K562 (cell line): Measurements from ENCODE around the gene FAM149B1. TPM values are rescaled to one million over a fixed set of nuclear protein-coding genes. Genes with fewer than 3 reads are reported as not detected.

Source experiments
- ATAC-seq: fragments of 200-7000 bp; cut with Tn5 transposase; 3 replicates; pipeline ENCODE4 v1.9.1; 2020; ENCODE audit warnings: moderate library complexity
- BruUV-seq: library from RNA; stranded (reverse); fragments of 400-500 nt; replicated peaks from 2 replicates; lab custom pipeline; 2021; lab: Mats Ljungman, UMichigan
- CTCF ChIA-PET: fragments of 300-600 bp; formaldehyde crosslinking; extraction: SDS; loops from one replicate; lab custom pipeline; 2021; ENCODE audit warnings: low intra/inter-chr PET ratio; lab: Yijun Ruan, JAX
- POLR2A ChIA-PET: fragments of 300-600, 350-650 bp; sonication (Branson Sonifier 250); formaldehyde crosslinking; extraction: SDS; loops from one replicate; lab custom pipeline; 2021; ENCODE audit warnings: antibody characterized with exemption, inconsistent platforms; lab: Yijun Ruan, JAX
- DNase-seq, 4 experiments: peaks; one replicate each; pipeline versions ENCODE4 v3.0.0 to v3.0.0-alpha.2; 2011 to 2018; ENCODE audit warnings: low spot score in 3 of 4, mixed read lengths in 3 of 4; ENCODE audit errors: extremely low read depth in 1 of 4
- FAIRE-seq: peaks from 2 replicates; lab custom pipeline; 2011; peaks lifted over from hg19 to GRCh38; lab: Jason Lieb, UNC
- H2AFZ ChIP-seq: 2 replicates; pipeline ENCODE4 v1.6.0; 2011; ENCODE audit warnings: low read depth, low read length, control low read depth, inconsistent platforms
- H3K27ac ChIP-seq: fragments of 200-600 bp; 3 replicates; pipeline ENCODE4 v1.8.0; 2011; ENCODE audit warnings: low read depth, mild to moderate bottlenecking, control low read depth, inconsistent platforms, low read length, moderate library complexity, mixed read lengths; ENCODE audit errors: extremely low read depth
- H3K27me3 ChIP-seq, 2 experiments: fragments of 300-600 bp in 1 of 2; 2 replicates in 1 of 2; 3 replicates in 1 of 2; pipeline versions ENCODE4 v1.6.0 to v1.8.0; 2011; ENCODE audit warnings: inconsistent platforms in 2 of 2, low read length in 2 of 2, mild to moderate bottlenecking in 1 of 2, mixed read lengths in 1 of 2, moderate library complexity in 1 of 2; ENCODE audit not compliant: control insufficient read depth in 2 of 2, insufficient read depth in 2 of 2
- H3K36me3 ChIP-seq: fragments of 300-600 bp; 3 replicates; pipeline ENCODE4 v1.8.0; 2011; ENCODE audit warnings: mild to moderate bottlenecking, low read length, inconsistent platforms; ENCODE audit not compliant: control insufficient read depth, insufficient read depth
- H3K4me1 ChIP-seq, 2 experiments: fragments of 200-600 bp in 1 of 2; replicated peaks in 1 of 2; 2 replicates in 1 of 2; 3 replicates in 1 of 2; pipeline versions ENCODE4 v1.5.1 to v1.8.0; 2011; ENCODE audit warnings: inconsistent platforms in 2 of 2, low read length in 2 of 2, mild to moderate bottlenecking in 1 of 2, mixed read lengths in 1 of 2, moderate library complexity in 1 of 2; ENCODE audit not compliant: control insufficient read depth in 2 of 2, insufficient read depth in 2 of 2
- H3K4me2 ChIP-seq: 2 replicates; pipeline ENCODE4 v1.6.1; 2011; ENCODE audit warnings: low read length, control low read depth, inconsistent platforms, mixed read lengths; ENCODE audit not compliant: insufficient read depth
- H3K4me3 ChIP-seq: fragments of 200-600 bp; sonication (generic), shearing (Covaris generic); 2 replicates; pipeline ENCODE4 v1.5.1; 2016; ENCODE audit warnings: control low read depth, inconsistent platforms
- H3K79me2 ChIP-seq: fragments of 200-600 bp; 3 replicates; pipeline ENCODE4 v1.8.0; 2011; ENCODE audit warnings: low read length, inconsistent platforms; ENCODE audit not compliant: control insufficient read depth, insufficient read depth
- H3K9ac ChIP-seq, 2 experiments: 2 replicates each; pipeline versions ENCODE4 v1.6.0 to v1.6.1; 2011; ENCODE audit warnings: low read depth in 2 of 2, low read length in 2 of 2, control low read depth in 1 of 2, inconsistent platforms in 1 of 2, mild to moderate bottlenecking in 1 of 2, mixed read lengths in 1 of 2; ENCODE audit not compliant: insufficient read depth in 1 of 2
- H3K9me1 ChIP-seq: one replicate; pipeline ENCODE4 v1.6.0; 2011; ENCODE audit warnings: inconsistent platforms, mild to moderate bottlenecking, low read length, moderate library complexity; ENCODE audit not compliant: control insufficient read depth, insufficient read depth
- H3K9me3 ChIP-seq: replicated peaks from 2 replicates; pipeline ENCODE4 v1.5.1; 2011; ENCODE audit warnings: low read depth, low read length, inconsistent platforms; ENCODE audit not compliant: control insufficient read depth, insufficient read depth
- H4K20me1 ChIP-seq: replicated peaks from 2 replicates; pipeline ENCODE4 v1.6.1; 2011; ENCODE audit warnings: low read length, inconsistent platforms, mixed read lengths; ENCODE audit not compliant: control insufficient read depth, insufficient read depth
- ELF2 ChIP-seq: fragments of 250-450 bp; sonication (Bioruptor Pico); IDR thresholded peaks from 2 replicates; pipeline ENCODE4 v1.5.0; 2021; ENCODE audit warnings: mild to moderate bottlenecking
- EP400 ChIP-seq: fragments of 450-650 bp; IDR thresholded peaks from 2 replicates; pipeline ENCODE4 v1.6.1; 2017; ENCODE audit warnings: antibody characterized with exemption, mild to moderate bottlenecking, moderate library complexity
- FOS ChIP-seq: IDR thresholded peaks from 3 replicates; pipeline ENCODE4 v1.6.1; 2011; ENCODE audit not compliant: insufficient read length; ENCODE audit errors: extremely low read depth
- KLF16 ChIP-seq: IDR thresholded peaks from 2 replicates; pipeline ENCODE4 v1.6.1; 2016; ENCODE audit warnings: antibody characterized with exemption
- MAZ ChIP-seq, 2 experiments: fragments of 450-650 bp in 1 of 2; sonication (generic) in 1 of 2; formaldehyde crosslinking; IDR thresholded peaks in 1 of 2; conservative IDR thresholded peaks in 1 of 2; 2 replicates each; pipeline versions ENCODE4 v1.4.0 to v1.5.0; 2020; ENCODE audit warnings: mild to moderate bottlenecking in 1 of 2, missing genetic modification reagents in 1 of 2
- RAD21 ChIP-seq, 2 experiments: fragments of 250-450 bp in 1 of 2; fragments of 450-650 bp in 1 of 2; sonication (Bioruptor Pico) in 1 of 2; formaldehyde crosslinking in 1 of 2; IDR thresholded peaks in 1 of 2; conservative IDR thresholded peaks in 1 of 2; 2 replicates each; pipeline versions ENCODE4 v1.4.0 to v1.8.0; 2020 to 2022; ENCODE audit warnings: mild to moderate bottlenecking in 2 of 2, moderate library complexity in 1 of 2
- WGBS: fragments of 100-300 bp; shearing (Covaris generic); methylation state at CpG from one replicate; pipeline ENCODE4 v1.1.6; 2016; ENCODE audit warnings: low coverage, mixed read lengths; ENCODE audit not compliant: insufficient coverage; ENCODE audit errors: missing lambda C conversion rate; 5-methylcytosine and 5-hydroxymethylcytosine counted together
- in situ Hi-C: fragments of 300-500 bp; cut with MboI; formaldehyde crosslinking; loops from 4 replicates; pipeline ENCODE4 v1.15.0; 2018; ENCODE audit warnings: inconsistent platforms, mixed read lengths
- intact Hi-C: fragments of 100-400 bp; cut with micrococcal nuclease; formaldehyde crosslinking; loops from 2 replicates; pipeline ENCODE4 v1.14.2; 2022
- polyA plus RNA-seq, 8 experiments: library from polyadenylated mRNA; depleted of rRNA in 4 of 8; stranded (reverse) in 5 of 8; unstranded in 3 of 8; fragments of >200 nt; fragmentation: Nextera tagmentation in 2 of 8; fragmentation: Illumina TruSeq in 1 of 8; extraction: Ambion mirVana in 2 of 8; extraction: Trizol in 1 of 8; gene quantifications; 2 replicates each; pipeline versions ENCODE4 v1.2.1 to v1.2.3, GENCODE V29; 2011 to 2014; ENCODE audit warnings: inconsistent platforms in 1 of 8, missing spikeins in 1 of 8
- total RNA-seq, 7 experiments: library from RNA; depleted of rRNA in 6 of 7; stranded (reverse); fragments of >200 nt in 6 of 7; fragmentation: Illumina TruSeq in 2 of 7; extraction: Trizol in 2 of 7; gene quantifications; 2 replicates each; pipeline versions ENCODE4 v1.2.1 to v1.2.3, GENCODE V29; 2011 to 2021; ENCODE audit warnings: low replicate concordance in 1 of 7
- TF ChIP-seq, protein P1 (sequence below): fragments of 450-650 bp; IDR thresholded peaks from 2 replicates; pipeline ENCODE4 v1.6.1; 2016; ENCODE audit warnings: mild to moderate bottlenecking
- TF ChIP-seq, protein P2 (sequence below), 2 experiments: fragments of 450-650 bp; conservative IDR thresholded peaks; 2 replicates each; pipeline ENCODE4 v1.6.1; 2017; ENCODE audit warnings: mild to moderate bottlenecking in 2 of 2, moderate library complexity in 2 of 2
- TF ChIP-seq, protein P3 (sequence below), 2 experiments: fragments of 450-650 bp in 1 of 2; sonication (generic) in 1 of 2; formaldehyde crosslinking; conservative IDR thresholded peaks; 2 replicates each; pipeline versions ENCODE4 v1.4.0 to v1.8.1; 2020 to 2022; ENCODE audit warnings: mild to moderate bottlenecking in 1 of 2, missing genetic modification reagents in 1 of 2
- TF ChIP-seq, protein P4 (sequence below): fragments of 200-800 bp; sonication (Bioruptor generic); IDR thresholded peaks from 2 replicates; pipeline ENCODE4 v1.6.1; 2017; ENCODE audit warnings: missing genetic modification characterization, missing compliant biosample characterization
- TF ChIP-seq, protein P5 (sequence below): fragments of 450-650 bp; formaldehyde crosslinking; IDR thresholded peaks from 2 replicates; pipeline ENCODE4 v1.4.0; 2020; ENCODE audit warnings: mild to moderate bottlenecking, moderate library complexity

The FAM149B1 gene
- total and polyA plus RNA-seq, 9 of the 15 experiments (the other 6 are each of a cell fraction or from before 2014, with no cell fraction given), result 4.2 to 18.5 (median 9.3) TPM

DNA sequence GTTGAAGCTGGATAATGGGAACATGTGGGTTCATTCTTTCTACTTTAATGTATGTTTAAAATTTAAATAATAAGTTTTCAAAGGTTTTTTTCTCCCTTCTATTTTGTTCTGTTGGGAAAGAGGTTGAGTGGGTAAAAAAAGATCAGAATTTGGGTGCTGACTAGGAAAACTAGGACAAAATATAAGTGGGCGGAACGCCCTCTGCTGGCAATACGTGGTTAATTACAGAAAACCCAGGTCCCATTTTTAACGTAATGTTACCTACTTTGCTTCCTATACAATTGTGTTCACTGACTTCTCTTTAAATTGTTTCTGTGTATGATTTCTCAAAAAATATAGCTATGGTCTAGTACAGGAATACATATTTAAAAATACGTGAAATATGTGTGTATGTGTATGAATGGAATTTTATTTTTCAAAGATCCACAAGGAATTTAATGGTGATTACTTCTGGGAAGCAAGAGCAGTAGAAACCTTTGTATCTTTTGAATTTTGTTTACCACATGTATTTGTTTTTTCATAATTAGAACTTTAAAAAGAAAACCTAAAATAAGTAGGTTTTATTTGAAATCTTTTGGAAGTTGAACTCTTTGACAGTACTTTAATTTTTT is 8.8 kb upstream of the FAM149B1 start:
- Histone ChIP-seq H3K79me2 (peaks cover 49% of the 10 kb centered on the region), H2AFZ (no peak overlapping the region), H3K9me1 (no peaks in the 10 kb centered on the region), H3K9ac (no peak overlapping the region), H3K36me3 (peaks cover 72% of the 10 kb centered on the region), H3K27ac (peak overlapping the region; percentile 1; the same call in 1 of the 3 replicates), H3K4me1 (no peaks in the 10 kb centered on the region; a peak in 1 of 5 replicates), H3K9me3 (no peaks in the 10 kb centered on the region), H3K4me2 (no peak overlapping the region), H3K4me3 (no peak overlapping the region), H4K20me1 (no peaks in the 10 kb centered on the region), H3K27me3 (no peaks in the 10 kb centered on the region)
- ATAC-seq (peak; percentile 82), FAIRE-seq (peak; percentile 91), DNase-seq (peak; percentile 54 to 79 (median 64))
- 4% methylated on average over 5 of the region's 5 CpGs for WGBS
- intact Hi-C loops, result loop anchor here (1.0 to 5.0 kb wide), 2 partner anchors 63 to 797 kb away; partner anchors contain the start of gene P4HA1
- ChIA-PET CTCF (interaction anchor here (0.7 to 1.7 kb wide), 5 partner anchors 60 to 795 kb away, joined by 3 to 18 read pairs (median 3); partner anchors contain the start of gene P4HA1), POLR2A (interaction anchor here (0.7 to 1.3 kb wide), 3 partner anchors 12 to 62 kb away, joined by 3 to 8 read pairs (median 5); partner anchors contain the start of gene P4HA1)
- in situ Hi-C loops, result no loop called here
- BruUV-seq, result no TSS peak
- TF ChIP-seq FOS (no peak), RAD21 (CRISPR knock-in tag; conservative IDR thresholded peaks at IDR 0.05 in 1 of 2, IDR thresholded peaks at IDR 0.05 in 1 of 2) (peak; percentile 80 to 83), EP400 (peak; percentile 49; the same call in 1 of the 2 replicates), MAZ (CRISPR knock-in tag; conservative IDR thresholded peaks at IDR 0.05 in 1 of 2, IDR thresholded peaks at IDR 0.05 in 1 of 2) (0 out of 4 replicates have a peak, but pooled peaks of 1 of the 2 experiments have one; percentile 9), KLF16 (peak; percentile 21; the same call in 1 of the 2 replicates), ELF2 (CRISPR knock-in tag) (0 out of 2 replicates have a peak, but pooled peaks have one; percentile 28)
- TF ChIP-seq, protein P1, sequence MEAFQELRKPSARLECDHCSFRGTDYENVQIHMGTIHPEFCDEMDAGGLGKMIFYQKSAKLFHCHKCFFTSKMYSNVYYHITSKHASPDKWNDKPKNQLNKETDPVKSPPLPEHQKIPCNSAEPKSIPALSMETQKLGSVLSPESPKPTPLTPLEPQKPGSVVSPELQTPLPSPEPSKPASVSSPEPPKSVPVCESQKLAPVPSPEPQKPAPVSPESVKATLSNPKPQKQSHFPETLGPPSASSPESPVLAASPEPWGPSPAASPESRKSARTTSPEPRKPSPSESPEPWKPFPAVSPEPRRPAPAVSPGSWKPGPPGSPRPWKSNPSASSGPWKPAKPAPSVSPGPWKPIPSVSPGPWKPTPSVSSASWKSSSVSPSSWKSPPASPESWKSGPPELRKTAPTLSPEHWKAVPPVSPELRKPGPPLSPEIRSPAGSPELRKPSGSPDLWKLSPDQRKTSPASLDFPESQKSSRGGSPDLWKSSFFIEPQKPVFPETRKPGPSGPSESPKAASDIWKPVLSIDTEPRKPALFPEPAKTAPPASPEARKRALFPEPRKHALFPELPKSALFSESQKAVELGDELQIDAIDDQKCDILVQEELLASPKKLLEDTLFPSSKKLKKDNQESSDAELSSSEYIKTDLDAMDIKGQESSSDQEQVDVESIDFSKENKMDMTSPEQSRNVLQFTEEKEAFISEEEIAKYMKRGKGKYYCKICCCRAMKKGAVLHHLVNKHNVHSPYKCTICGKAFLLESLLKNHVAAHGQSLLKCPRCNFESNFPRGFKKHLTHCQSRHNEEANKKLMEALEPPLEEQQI, result 0 out of 2 replicates have a peak, but pooled peaks have one; percentile 66
- TF ChIP-seq, protein P2, sequence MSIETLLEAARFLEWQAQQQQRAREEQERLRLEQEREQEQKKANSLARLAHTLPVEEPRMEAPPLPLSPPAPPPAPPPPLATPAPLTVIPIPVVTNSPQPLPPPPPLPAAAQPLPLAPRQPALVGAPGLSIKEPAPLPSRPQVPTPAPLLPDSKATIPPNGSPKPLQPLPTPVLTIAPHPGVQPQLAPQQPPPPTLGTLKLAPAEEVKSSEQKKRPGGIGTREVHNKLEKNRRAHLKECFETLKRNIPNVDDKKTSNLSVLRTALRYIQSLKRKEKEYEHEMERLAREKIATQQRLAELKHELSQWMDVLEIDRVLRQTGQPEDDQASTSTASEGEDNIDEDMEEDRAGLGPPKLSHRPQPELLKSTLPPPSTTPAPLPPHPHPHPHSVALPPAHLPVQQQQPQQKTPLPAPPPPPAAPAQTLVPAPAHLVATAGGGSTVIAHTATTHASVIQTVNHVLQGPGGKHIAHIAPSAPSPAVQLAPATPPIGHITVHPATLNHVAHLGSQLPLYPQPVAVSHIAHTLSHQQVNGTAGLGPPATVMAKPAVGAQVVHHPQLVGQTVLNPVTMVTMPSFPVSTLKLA (conservative IDR thresholded peaks at IDR 0.05), result 0 out of 4 replicates have a peak, but pooled peaks of 1 of the 2 experiments have one; percentile 29
- TF ChIP-seq, protein P3, sequence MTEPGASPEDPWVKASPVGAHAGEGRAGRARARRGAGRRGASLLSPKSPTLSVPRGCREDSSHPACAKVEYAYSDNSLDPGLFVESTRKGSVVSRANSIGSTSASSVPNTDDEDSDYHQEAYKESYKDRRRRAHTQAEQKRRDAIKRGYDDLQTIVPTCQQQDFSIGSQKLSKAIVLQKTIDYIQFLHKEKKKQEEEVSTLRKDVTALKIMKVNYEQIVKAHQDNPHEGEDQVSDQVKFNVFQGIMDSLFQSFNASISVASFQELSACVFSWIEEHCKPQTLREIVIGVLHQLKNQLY (CRISPR knock-in tag; conservative IDR thresholded peaks at IDR 0.05), result no peak
- TF ChIP-seq, protein P4, sequence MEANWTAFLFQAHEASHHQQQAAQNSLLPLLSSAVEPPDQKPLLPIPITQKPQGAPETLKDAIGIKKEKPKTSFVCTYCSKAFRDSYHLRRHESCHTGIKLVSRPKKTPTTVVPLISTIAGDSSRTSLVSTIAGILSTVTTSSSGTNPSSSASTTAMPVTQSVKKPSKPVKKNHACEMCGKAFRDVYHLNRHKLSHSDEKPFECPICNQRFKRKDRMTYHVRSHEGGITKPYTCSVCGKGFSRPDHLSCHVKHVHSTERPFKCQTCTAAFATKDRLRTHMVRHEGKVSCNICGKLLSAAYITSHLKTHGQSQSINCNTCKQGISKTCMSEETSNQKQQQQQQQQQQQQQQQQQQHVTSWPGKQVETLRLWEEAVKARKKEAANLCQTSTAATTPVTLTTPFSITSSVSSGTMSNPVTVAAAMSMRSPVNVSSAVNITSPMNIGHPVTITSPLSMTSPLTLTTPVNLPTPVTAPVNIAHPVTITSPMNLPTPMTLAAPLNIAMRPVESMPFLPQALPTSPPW (CRISPR knock-in tag), result peak; percentile 12; the same call in 1 of the 2 replicates
- TF ChIP-seq, protein P5, sequence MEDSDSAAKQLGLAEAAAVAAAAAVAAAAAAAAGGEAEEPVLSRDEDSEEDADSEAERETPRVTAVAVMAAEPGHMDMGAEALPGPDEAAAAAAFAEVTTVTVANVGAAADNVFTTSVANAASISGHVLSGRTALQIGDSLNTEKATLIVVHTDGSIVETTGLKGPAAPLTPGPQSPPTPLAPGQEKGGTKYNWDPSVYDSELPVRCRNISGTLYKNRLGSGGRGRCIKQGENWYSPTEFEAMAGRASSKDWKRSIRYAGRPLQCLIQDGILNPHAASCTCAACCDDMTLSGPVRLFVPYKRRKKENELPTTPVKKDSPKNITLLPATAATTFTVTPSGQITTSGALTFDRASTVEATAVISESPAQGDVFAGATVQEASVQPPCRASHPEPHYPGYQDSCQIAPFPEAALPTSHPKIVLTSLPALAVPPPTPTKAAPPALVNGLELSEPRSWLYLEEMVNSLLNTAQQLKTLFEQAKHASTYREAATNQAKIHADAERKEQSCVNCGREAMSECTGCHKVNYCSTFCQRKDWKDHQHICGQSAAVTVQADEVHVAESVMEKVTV, result peak; percentile 61
